ENCODE measurements around the gene HLA-C. TPM values are rescaled to one million over a fixed set of nuclear protein-coding genes. Genes with fewer than 3 reads are reported as not detected.

HLA-C gene
- polyA plus RNA-seq (2012; rRNA removed): 390 and 434 TPM in 2 replicates
- polyA plus RNA-seq (2012; cell fraction: cytosol; rRNA removed): 193 and 287 TPM in 2 replicates
- 466 and 650 TPM in 2 replicates for polyA plus RNA-seq (2012; cell fraction: nucleus; rRNA removed)

- H3K79me2 ChIP-seq (ENCODE audit: insufficient read depth): peaks cover 5% of the 10 kb centered on the region; the same call in 1 of the 2 replicates
- peaks cover 5% of the 10 kb centered on the region; the same call in 1 of the 2 replicates for H4K20me1 ChIP-seq (ENCODE audit: insufficient read depth)
- no peaks in the 10 kb centered on the region for H3K9me3 ChIP-seq
- peaks cover 3% of the 10 kb centered on the region for H3F3A ChIP-seq (replicated peaks; ENCODE audit: insufficient read depth)
- peak within 1 kb of the TSS; percentile 93 for H3K9ac ChIP-seq
- peaks cover 2% of the 10 kb centered on the region; the same call in 1 of the 2 replicates for H3K27me3 ChIP-seq (ENCODE audit: insufficient read depth)
- TF ChIP-seq POLR2AphosphoS5 (IDR thresholded peaks at IDR 0.05; ENCODE audit: low read depth, low read length) (peak; percentile 84), TAF1 (IDR thresholded peaks at IDR 0.05; ENCODE audit: borderline replicate concordance, low read depth, low read length) (peak; percentile 59; the same call in 1 of the 2 replicates), JUND (IDR thresholded peaks at IDR 0.05) (no peak), IRF3 (IDR thresholded peaks at IDR 0.05; ENCODE audit: low read depth, low read length) (peak; percentile 42; the same call in 1 of the 2 replicates), CTCF (IDR thresholded peaks at IDR 0.05) (peak; percentile 22; the same call in 1 of the 2 replicates), MAX (IDR thresholded peaks at IDR 0.05; ENCODE audit: low read depth) (peak; percentile 57), CHD2 (IDR thresholded peaks at IDR 0.05; ENCODE audit: low read length, partially characterized antibody) (peak; percentile 5), USF2 (IDR thresholded peaks at IDR 0.05; ENCODE audit: borderline replicate concordance, low read depth, low read length) (no peak), YY1 (IDR thresholded peaks at IDR 0.05; ENCODE audit: low read depth) (peak; percentile 42), ZBTB33 (IDR thresholded peaks at IDR 0.05; ENCODE audit: borderline replicate concordance, low read depth) (no peak), ELF1 (IDR thresholded peaks at IDR 0.05) (peak; percentile 34; the same call in 1 of the 2 replicates), RXRA (IDR thresholded peaks at IDR 0.05; ENCODE audit: borderline replicate concordance, low read depth) (no peak), USF1 (IDR thresholded peaks at IDR 0.05; ENCODE audit: borderline replicate concordance, low read depth) (no peak), NFIC (IDR thresholded peaks at IDR 0.05; ENCODE audit: borderline replicate concordance) (no peak), RCOR1 (IDR thresholded peaks at IDR 0.05; ENCODE audit: low read length) (no peak), RFX5 (IDR thresholded peaks at IDR 0.05; ENCODE audit: low read length) (peak; percentile 99)
- 0% methylated on average over 13 of the region's 62 CpGs for WGBS (ENCODE audit: low lambda C conversion rate)
- H3K27ac ChIP-seq (ENCODE audit: low read depth in 2 of 2, low read length in 1 of 2): peak within 1 kb of the TSS; percentile 50 to 72; a peak in 3 of 4 replicates
- peaks cover 0 to 10% of the 10 kb centered on the region in 2 experiments; a peak in 1 of 4 replicates for H3K4me1 ChIP-seq (ENCODE audit: control insufficient read depth in 1 of 2, insufficient read depth in 2 of 2, low read depth in 1 of 2, low read length in 1 of 2)
- H3K36me3 ChIP-seq (replicated peaks in 1 of 2; ENCODE audit: control insufficient read depth in 1 of 2, insufficient read depth in 2 of 2, low read length in 1 of 2): peaks cover 12 to 15% of the 10 kb centered on the region in 2 experiments
- peak within 1 kb of the TSS; percentile 86 for H3K4me2 ChIP-seq
- ChIA-PET POLR2A (no interaction called here), CTCF (no interaction called here)
- H3K4me3 ChIP-seq (ENCODE audit: low read depth in 2 of 2, low read length in 1 of 2): peak within 1 kb of the TSS; percentile 89 to 90
- peak within 1 kb of the TSS; percentile 100 for H2AFZ ChIP-seq (ENCODE audit: low read depth)
- no peaks in the 10 kb centered on the region for H3K9me2 ChIP-seq
- DNase-seq: peak; percentile 94
Measured at GRCh38 chr6:31271641-31272357, at the start of gene HLA-C. Gene HLA-C (minus strand): TSS chr6:31272092. CDS start chr6:31272071, 21 bp downstream.

Data from SK-N-SH (cell line).